ENCODE measurements around the gene HIVEP2. TPM values are rescaled to one million over a fixed set of nuclear protein-coding genes. Genes with fewer than 3 reads are reported as not detected.
A peak's percentile ranks its signal among the peaks of the same experiment; 100 is the strongest.

The HIVEP2 gene
- total RNA-seq, 2 donors from 2014 or later: 13.3 to 25.4 TPM

- intact Hi-C loops (cut with DNase I): loop anchor here (10.0 kb wide), 1 partner anchor 194 kb away; the partner anchor contains the start of gene HIVEP2 (in 2 of the 2)
- DNase-seq (no peak), ATAC-seq (no peak)
These were observed 194.0 kb downstream of the HIVEP2 start for GRCh38 chr6:142750998-142751397.

- ATAC-seq (no peak), DNase-seq (no peak)
- intact Hi-C loops (cut with DNase I): no loop called here
These were observed 195.4 kb downstream of the HIVEP2 start for GRCh38 chr6:142749556-142749955.

- ATAC-seq (peak in 1 of 2 donors; percentile 44), DNase-seq (no peak)
- intact Hi-C loops (cut with DNase I): no loop called here
These were observed 198.5 kb downstream of the HIVEP2 start for GRCh38 chr6:142746524-142746923.

GRCh38 chr6:142744836-142745235 is 200.1 kb downstream of the HIVEP2 start:
- DNase-seq (no peak), ATAC-seq (no peak)
- intact Hi-C loops (cut with DNase I): no loop called here

GRCh38 chr6:142740449-142740848 is 204.5 kb downstream of the HIVEP2 start:
- DNase-seq (no peak), ATAC-seq (no peak)
- intact Hi-C loops (cut with DNase I): no loop called here

- intact Hi-C loops (cut with DNase I): no loop called here
- ATAC-seq: no peak
- DNase-seq: no peak
These were observed 206.2 kb downstream of the HIVEP2 start for GRCh38 chr6:142738731-142739130.

- ATAC-seq (no peak), DNase-seq (no peak)
- intact Hi-C loops (cut with DNase I): no loop called here
These were observed 207.0 kb downstream of the HIVEP2 start for GRCh38 chr6:142738035-142738396.

- DNase-seq: no peak
These were observed 207.5 kb downstream of the HIVEP2 start for GRCh38 chr6:142737368-142738034.

GRCh38 chr6:142735204-142735603 is 209.8 kb downstream of the HIVEP2 start:
- intact Hi-C loops (cut with DNase I): no loop called here
- DNase-seq: no peak
- ATAC-seq: no peak

More at GRCh38 chr6:142737368-142738034, 207.5 kb downstream of the HIVEP2 start:
- intact Hi-C loops (cut with DNase I): no loop called here
- no peak for ATAC-seq

GRCh38 chr6:142732790-142733189 is 212.2 kb downstream of the HIVEP2 start:
- no peak for ATAC-seq
- intact Hi-C loops (cut with DNase I): no loop called here
- no peak for DNase-seq

- DNase-seq (no peak), ATAC-seq (no peak)
- intact Hi-C loops (cut with DNase I): no loop called here
These were observed 213.4 kb downstream of the HIVEP2 start for GRCh38 chr6:142731611-142732010.

- intact Hi-C loops (cut with DNase I): no loop called here
- ATAC-seq (no peak), DNase-seq (no peak)
These were observed 215.4 kb downstream of the HIVEP2 start for GRCh38 chr6:142729618-142730017.

- ATAC-seq: no peak
- peak; percentile 24 for DNase-seq
- intact Hi-C loops (cut with DNase I): no loop called here
These were observed 216.0 kb downstream of the HIVEP2 start for GRCh38 chr6:142728910-142729481.

GRCh38 chr6:142728364-142728763 is 216.6 kb downstream of the HIVEP2 start:
- DNase-seq (no peak), ATAC-seq (no peak)
- intact Hi-C loops (cut with DNase I): no loop called here

- ATAC-seq (no peak), DNase-seq (no peak)
- intact Hi-C loops (cut with DNase I): no loop called here
These were observed 218.4 kb downstream of the HIVEP2 start for GRCh38 chr6:142726616-142727015.

GRCh38 chr6:142725024-142725770 is 219.8 kb downstream of the HIVEP2 start:
- DNase-seq (no peak), ATAC-seq (no peak)
- intact Hi-C loops (cut with DNase I): no loop called here

- DNase-seq: no peak
- no peak for ATAC-seq
- intact Hi-C loops (cut with DNase I): no loop called here
These were observed 222.1 kb downstream of the HIVEP2 start for GRCh38 chr6:142722841-142723240.

- no peak for DNase-seq
- intact Hi-C loops (cut with DNase I): no loop called here
- no peak for ATAC-seq
These were observed 223.0 kb downstream of the HIVEP2 start for GRCh38 chr6:142722012-142722411.

- DNase-seq (no peak), ATAC-seq (no peak)
- intact Hi-C loops (cut with DNase I): no loop called here
These were observed 223.6 kb downstream of the HIVEP2 start for GRCh38 chr6:142721215-142721920.

GRCh38 chr6:142718667-142719191 is 226.2 kb downstream of the HIVEP2 start:
- intact Hi-C loops (cut with DNase I): no loop called here
- no peak for ATAC-seq
- no peak for DNase-seq

All from left cardiac atrium (tissue), 4 donors.